Liver (tissue), 3 donors: ENCODE data around the gene USP49.

ENCODE experiments used
- JUND ChIP-seq, 2 donors: IDR thresholded peaks; 2 replicates each; pipeline ENCODE4 v1.6.1; 2016; ENCODE audit warnings: antibody characterized with exemption in 2 of 2
- TF ChIP-seq, protein P1 (sequence below): fragments of 150-350 bp; IDR thresholded peaks from 2 replicates; pipeline ENCODE4 v1.5.1; 2017; ENCODE audit warnings: improper control_type of control experiment, low read depth, low read length; ENCODE audit not compliant: missing input control
- TF ChIP-seq, protein P2 (sequence below): IDR thresholded peaks from 2 replicates; pipeline ENCODE4 v1.6.1; 2016; ENCODE audit warnings: antibody characterized with exemption
- TF ChIP-seq, protein P3 (sequence below): IDR thresholded peaks from 2 replicates; pipeline ENCODE4 v1.6.1; 2016; ENCODE audit warnings: antibody characterized with exemption
- donor health status: healthy.
- donor health status: healthy.

DNA sequence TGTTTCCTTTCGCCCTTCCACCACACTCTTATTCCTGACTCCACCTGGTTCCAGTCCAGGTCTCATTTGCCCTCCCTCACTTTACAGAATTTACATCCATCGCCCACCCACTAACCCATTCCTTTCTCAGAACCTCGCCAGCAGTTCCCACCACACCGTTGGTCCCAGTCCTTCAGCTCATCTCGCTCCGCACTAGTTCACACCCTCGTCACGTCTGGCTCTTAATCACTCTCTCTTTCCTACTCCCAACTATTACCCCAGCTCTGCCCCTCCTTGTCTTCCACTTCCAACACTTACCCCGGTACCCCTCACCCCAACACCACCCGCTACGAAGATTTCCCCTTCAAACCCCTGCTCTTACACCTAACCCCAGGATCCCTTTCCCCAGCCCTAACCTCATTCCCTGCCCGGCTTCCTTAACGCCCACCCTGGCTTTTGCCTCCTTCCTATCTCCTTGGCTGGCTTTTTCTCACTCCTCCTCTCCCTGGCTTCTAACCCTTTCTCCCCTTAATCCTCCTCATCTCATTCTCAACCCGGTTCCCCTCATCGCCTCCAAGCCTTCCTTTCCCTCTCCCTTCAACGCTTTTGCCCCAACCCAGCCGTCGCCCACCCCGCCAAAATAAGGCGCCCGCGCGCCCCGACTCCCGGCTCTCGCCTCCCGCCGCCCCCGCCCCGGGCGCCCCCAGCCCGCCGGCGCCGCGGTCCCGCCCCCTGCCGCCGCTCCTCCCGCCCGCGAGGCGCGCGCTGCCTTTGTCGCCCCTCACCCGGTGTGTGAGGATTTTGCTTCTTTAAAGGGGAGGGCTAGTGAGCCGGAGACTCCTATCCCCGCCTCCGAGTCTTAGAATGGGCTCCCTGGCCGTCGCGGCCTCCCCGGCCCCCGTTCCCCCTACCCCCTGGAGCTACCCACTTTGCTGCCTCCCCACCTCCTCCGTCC is 542 bp downstream of the USP49 start:
- TF ChIP-seq, protein P1, sequence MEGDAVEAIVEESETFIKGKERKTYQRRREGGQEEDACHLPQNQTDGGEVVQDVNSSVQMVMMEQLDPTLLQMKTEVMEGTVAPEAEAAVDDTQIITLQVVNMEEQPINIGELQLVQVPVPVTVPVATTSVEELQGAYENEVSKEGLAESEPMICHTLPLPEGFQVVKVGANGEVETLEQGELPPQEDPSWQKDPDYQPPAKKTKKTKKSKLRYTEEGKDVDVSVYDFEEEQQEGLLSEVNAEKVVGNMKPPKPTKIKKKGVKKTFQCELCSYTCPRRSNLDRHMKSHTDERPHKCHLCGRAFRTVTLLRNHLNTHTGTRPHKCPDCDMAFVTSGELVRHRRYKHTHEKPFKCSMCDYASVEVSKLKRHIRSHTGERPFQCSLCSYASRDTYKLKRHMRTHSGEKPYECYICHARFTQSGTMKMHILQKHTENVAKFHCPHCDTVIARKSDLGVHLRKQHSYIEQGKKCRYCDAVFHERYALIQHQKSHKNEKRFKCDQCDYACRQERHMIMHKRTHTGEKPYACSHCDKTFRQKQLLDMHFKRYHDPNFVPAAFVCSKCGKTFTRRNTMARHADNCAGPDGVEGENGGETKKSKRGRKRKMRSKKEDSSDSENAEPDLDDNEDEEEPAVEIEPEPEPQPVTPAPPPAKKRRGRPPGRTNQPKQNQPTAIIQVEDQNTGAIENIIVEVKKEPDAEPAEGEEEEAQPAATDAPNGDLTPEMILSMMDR: no peak
- TF ChIP-seq JUND (IDR thresholded peaks at IDR 0.05): no peak
- TF ChIP-seq, protein P2, sequence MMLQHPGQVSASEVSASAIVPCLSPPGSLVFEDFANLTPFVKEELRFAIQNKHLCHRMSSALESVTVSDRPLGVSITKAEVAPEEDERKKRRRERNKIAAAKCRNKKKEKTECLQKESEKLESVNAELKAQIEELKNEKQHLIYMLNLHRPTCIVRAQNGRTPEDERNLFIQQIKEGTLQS: no peak
- TF ChIP-seq, protein P3, sequence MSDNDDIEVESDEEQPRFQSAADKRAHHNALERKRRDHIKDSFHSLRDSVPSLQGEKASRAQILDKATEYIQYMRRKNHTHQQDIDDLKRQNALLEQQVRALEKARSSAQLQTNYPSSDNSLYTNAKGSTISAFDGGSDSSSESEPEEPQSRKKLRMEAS: no peak
